Ishikawa (cell line): ENCODE data around the gene FGFBP1.

Experiments
- CEBPB ChIP-seq: IDR thresholded peaks from 2 replicates; pipeline ENCODE4 v1.6.1; 2012
- CREB1 ChIP-seq: IDR thresholded peaks from 2 replicates; pipeline ENCODE4 v1.6.1; 2012; ENCODE audit warnings: low read depth
- EGR1 ChIP-seq: IDR thresholded peaks from 2 replicates; pipeline ENCODE4 v1.6.1; 2012
- EP300 ChIP-seq: IDR thresholded peaks from 2 replicates; pipeline ENCODE4 v1.6.1; 2012; ENCODE audit warnings: borderline replicate concordance
- FOXM1 ChIP-seq: IDR thresholded peaks from 2 replicates; pipeline ENCODE4 v1.6.1; 2012; ENCODE audit warnings: low read depth, borderline replicate concordance
- NFIC ChIP-seq: IDR thresholded peaks from 2 replicates; pipeline ENCODE4 v1.6.1; 2012
- RAD21 ChIP-seq: IDR thresholded peaks from 2 replicates; pipeline ENCODE4 v1.6.1; 2012; ENCODE audit warnings: low read depth
- TAF1 ChIP-seq: IDR thresholded peaks from 2 replicates; pipeline ENCODE4 v1.6.1; 2012; ENCODE audit warnings: low read depth, mild to moderate bottlenecking
- TCF12 ChIP-seq: IDR thresholded peaks from 2 replicates; pipeline ENCODE4 v1.6.1; 2012; ENCODE audit warnings: low read depth
- TEAD4 ChIP-seq: IDR thresholded peaks from 2 replicates; pipeline ENCODE4 v1.6.1; 2012
- YY1 ChIP-seq: IDR thresholded peaks from 2 replicates; pipeline ENCODE4 v1.6.1; 2012; ENCODE audit warnings: low read depth
- ZBTB7A ChIP-seq: IDR thresholded peaks from 2 replicates; pipeline ENCODE4 v1.6.1; 2012; ENCODE audit warnings: low read depth
- TF ChIP-seq, protein P1 (sequence below): IDR thresholded peaks from 2 replicates; pipeline ENCODE4 v1.6.1; 2012; ENCODE audit warnings: low read depth, mild to moderate bottlenecking
- TF ChIP-seq, protein P2 (sequence below): IDR thresholded peaks from 2 replicates; pipeline ENCODE4 v1.6.1; 2012

DNA sequence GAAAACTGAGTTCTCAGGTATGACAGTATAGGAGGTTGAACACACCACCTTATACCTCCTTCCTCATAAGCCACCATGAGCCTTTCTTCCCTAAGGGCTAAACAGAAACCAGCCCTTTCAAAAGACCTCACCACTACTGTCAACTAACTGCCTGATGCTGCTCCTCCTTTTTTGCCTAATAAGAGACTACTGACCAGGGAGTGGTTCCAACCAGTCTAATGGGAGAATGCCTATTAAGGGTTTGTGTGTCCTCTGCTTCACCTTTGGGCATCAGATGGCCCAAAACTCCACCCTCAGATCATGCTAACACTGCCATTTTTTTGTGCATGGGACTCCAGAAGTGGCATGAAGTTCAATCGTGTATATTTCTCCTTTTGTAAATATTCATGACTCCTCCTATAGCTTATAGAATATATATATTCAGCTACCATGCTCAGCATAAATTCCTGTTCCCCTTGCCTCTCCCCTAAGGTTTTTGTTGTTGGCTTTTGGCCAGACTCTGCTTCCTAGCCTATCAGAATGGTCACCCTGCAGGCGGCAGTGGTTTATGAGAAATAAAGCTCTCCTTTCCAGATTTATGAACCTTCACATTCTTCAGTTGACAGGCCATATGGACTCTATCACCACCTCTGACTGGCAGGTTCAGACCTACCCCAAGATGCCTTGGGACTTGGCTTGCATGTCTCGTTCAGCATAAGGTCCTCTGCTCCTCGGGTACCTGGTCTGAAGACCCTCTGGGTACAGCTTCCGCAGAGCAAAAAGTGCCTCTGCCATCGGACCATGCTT, 28.2 kb downstream of the FGFBP1 start:
- no peak for TF ChIP-seq CREB1
- peak; percentile 18; the same call in 1 of the 2 replicates for TF ChIP-seq EP300
- TF ChIP-seq, protein P1, sequence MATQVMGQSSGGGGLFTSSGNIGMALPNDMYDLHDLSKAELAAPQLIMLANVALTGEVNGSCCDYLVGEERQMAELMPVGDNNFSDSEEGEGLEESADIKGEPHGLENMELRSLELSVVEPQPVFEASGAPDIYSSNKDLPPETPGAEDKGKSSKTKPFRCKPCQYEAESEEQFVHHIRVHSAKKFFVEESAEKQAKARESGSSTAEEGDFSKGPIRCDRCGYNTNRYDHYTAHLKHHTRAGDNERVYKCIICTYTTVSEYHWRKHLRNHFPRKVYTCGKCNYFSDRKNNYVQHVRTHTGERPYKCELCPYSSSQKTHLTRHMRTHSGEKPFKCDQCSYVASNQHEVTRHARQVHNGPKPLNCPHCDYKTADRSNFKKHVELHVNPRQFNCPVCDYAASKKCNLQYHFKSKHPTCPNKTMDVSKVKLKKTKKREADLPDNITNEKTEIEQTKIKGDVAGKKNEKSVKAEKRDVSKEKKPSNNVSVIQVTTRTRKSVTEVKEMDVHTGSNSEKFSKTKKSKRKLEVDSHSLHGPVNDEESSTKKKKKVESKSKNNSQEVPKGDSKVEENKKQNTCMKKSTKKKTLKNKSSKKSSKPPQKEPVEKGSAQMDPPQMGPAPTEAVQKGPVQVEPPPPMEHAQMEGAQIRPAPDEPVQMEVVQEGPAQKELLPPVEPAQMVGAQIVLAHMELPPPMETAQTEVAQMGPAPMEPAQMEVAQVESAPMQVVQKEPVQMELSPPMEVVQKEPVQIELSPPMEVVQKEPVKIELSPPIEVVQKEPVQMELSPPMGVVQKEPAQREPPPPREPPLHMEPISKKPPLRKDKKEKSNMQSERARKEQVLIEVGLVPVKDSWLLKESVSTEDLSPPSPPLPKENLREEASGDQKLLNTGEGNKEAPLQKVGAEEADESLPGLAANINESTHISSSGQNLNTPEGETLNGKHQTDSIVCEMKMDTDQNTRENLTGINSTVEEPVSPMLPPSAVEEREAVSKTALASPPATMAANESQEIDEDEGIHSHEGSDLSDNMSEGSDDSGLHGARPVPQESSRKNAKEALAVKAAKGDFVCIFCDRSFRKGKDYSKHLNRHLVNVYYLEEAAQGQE = no peak
- peak; percentile 65 for TF ChIP-seq NFIC
- no peak for TF ChIP-seq ZBTB7A
- no peak for TF ChIP-seq TEAD4
- TF ChIP-seq TCF12 = 0 out of 2 replicates have a peak, but pooled peaks have one; percentile 44
- no peak for TF ChIP-seq RAD21
- TF ChIP-seq, protein P2, sequence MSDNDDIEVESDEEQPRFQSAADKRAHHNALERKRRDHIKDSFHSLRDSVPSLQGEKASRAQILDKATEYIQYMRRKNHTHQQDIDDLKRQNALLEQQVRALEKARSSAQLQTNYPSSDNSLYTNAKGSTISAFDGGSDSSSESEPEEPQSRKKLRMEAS = no peak
- 0 out of 2 replicates have a peak, but pooled peaks have one; percentile 31 for TF ChIP-seq YY1
- no peak for TF ChIP-seq FOXM1
- TF ChIP-seq EGR1 = no peak
- TF ChIP-seq TAF1 = no peak
- no peak for TF ChIP-seq CEBPB
